HG03558 (cell line): ENCODE results near the gene FMR1.

ENCODE experiments used
- ATAC-seq: cut with Tn5 transposase; IDR thresholded peaks from one replicate; pipeline ENCODE4 v1.9.1; 2021; ENCODE audit warnings: moderate number of reproducible peaks; ENCODE audit not compliant: unreplicated experiment; ENCODE audit errors: extremely low read depth

Gene FMR1

DNA sequence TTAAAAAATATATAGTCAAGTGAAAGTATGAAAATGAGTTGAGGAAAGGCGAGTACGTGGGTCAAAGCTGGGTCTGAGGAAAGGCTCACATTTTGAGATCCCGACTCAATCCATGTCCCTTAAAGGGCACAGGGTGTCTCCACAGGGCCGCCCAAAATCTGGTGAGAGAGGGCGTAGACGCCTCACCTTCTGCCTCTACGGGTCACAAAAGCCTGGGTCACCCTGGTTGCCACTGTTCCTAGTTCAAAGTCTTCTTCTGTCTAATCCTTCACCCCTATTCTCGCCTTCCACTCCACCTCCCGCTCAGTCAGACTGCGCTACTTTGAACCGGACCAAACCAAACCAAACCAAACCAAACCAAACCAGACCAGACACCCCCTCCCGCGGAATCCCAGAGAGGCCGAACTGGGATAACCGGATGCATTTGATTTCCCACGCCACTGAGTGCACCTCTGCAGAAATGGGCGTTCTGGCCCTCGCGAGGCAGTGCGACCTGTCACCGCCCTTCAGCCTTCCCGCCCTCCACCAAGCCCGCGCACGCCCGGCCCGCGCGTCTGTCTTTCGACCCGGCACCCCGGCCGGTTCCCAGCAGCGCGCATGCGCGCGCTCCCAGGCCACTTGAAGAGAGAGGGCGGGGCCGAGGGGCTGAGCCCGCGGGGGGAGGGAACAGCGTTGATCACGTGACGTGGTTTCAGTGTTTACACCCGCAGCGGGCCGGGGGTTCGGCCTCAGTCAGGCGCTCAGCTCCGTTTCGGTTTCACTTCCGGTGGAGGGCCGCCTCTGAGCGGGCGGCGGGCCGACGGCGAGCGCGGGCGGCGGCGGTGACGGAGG, at the start of gene FMR1:
Gene FMR1, plus strand, starts transcription at position 728 of the 831 bp plus-strand sequence. CDS start 261 bp downstream, outside the sequence.
- peak; percentile 71 for ATAC-seq

GRCh38 chrX:147875866-147876596, 35.7 kb upstream of the FMR1 start:
- ATAC-seq = peak; percentile 92

- ATAC-seq = no peak
Measured at GRCh38 chrX:147876849-147877646, 34.7 kb upstream of the FMR1 start.

- no peak for ATAC-seq
Measured at GRCh38 chrX:147877726-147878125, 34.0 kb upstream of the FMR1 start.

- peak; percentile 45 for ATAC-seq
Measured at GRCh38 chrX:147884958-147885357, 26.8 kb upstream of the FMR1 start.

DNA sequence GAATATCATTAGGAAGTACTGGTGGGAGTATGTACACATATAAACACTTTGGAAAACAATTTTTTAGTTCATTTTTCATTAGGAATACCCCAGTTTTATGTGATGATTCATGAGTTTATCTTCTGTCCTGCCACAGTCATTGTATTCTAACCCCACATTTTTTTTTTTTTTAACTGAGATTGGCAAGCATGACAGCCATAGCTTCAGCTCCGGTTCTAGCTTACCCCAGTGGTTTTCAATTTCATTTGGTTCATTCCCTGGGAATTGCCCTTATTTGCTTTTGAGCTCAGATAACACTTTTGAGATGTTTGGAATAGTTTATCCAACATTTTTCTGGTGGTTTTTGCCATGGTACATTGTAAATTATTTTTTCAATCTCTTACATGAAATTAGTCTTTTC, 21.0 kb upstream of the FMR1 start:
- no peak for ATAC-seq

DNA sequence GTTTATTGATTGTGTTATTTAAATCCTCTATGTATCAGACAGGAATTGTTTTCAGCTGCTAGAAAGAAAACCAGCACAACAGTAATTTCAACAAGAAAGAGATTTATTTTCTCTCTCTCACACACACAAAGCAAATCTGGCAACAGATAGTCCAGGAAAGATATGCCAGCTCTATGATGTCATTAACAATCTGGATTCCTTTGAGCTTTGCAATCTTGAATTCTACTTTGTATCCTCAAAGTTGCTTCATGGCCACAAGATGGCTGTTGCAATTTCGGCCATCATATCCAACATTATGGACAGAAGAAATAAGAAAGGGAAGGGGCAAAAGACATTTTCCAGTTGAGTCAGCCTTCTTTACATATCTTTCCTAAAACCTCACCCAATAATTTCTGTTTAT, 19.8 kb upstream of the FMR1 start:
- ATAC-seq = no peak

- no peak for ATAC-seq
Measured at GRCh38 chrX:147893741-147894140, 18.0 kb upstream of the FMR1 start.

- ATAC-seq = no peak
Measured at GRCh38 chrX:147894366-147894963, 17.3 kb upstream of the FMR1 start.

DNA sequence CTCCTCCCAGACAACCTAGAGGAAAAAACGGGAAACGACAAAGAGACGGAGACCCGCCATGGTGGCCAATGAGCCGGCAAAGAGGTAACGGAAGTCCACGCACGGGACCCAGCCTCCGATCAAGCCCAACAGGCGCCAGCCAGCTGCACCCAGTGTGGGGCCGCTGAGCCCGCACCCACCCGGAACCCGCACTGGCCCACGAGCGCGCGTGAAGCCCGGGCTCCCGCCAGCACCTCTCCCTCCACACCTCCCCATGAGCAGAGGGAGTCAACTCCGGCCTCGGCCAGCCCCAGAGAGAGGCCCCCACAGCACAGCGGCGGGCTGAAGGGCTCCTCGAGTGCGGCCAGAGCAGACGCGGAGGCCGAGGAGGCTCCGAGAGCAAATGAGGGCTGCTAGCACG, 14.6 kb upstream of the FMR1 start:
- ATAC-seq = no peak

DNA sequence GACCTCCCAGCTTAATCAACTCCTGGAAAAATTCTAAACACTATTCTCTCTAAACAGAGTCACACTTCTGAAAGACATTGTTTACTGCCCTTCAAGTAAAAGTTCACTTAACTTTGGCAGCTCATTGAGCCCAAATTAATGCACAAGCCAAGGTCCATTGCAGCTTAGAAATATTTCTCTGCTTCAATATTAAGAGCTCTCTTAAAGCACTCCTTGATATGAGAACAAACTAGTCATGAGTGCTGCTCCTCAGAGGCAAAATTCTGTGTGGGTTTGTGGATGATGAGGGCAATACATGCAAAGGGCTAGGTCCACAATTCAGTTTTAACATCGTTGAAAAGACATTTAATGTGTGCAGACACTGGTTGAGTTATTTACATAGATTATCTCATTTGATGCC, 12.8 kb upstream of the FMR1 start:
- no peak for ATAC-seq

DNA sequence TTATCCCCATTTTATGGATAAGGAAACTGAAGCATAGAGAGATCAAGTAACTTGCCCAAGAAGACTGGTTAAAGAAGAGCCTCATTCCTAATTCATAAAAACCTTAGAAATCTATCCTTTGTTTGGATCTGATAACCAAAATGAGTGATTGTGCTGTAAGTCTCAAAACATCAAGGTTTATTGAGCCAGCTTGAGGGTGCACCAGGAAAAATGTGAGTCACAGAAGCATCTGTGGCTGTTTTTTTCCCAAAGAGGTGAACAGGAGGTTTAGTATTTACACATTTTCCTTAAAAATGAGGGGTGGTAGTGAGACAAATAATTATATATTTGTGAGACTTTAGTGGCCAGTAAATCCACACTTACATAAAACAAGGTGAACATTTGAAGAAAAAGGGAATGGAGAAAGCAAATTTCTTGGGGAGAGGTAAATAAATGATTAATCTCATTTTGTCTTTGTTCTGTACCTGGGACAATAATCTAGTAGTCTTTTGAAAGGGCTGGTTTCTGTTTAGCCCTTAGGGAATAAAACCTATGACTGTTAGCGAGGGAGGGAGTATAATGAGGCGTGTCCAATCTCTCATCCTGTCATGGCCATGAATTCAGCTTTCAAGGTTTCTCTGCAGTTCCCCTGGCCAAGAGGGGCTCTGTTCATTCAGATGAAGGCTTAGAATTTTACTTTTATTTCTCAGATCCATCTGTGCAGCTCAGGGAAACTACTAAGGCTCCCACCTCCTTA, 12.2 kb upstream of the FMR1 start:
- peak; percentile 88 for ATAC-seq

- no peak for ATAC-seq
Measured at GRCh38 chrX:147900349-147900748, 11.4 kb upstream of the FMR1 start.

GRCh38 chrX:147901461-147902126, 10.1 kb upstream of the FMR1 start:
- ATAC-seq = no peak

DNA sequence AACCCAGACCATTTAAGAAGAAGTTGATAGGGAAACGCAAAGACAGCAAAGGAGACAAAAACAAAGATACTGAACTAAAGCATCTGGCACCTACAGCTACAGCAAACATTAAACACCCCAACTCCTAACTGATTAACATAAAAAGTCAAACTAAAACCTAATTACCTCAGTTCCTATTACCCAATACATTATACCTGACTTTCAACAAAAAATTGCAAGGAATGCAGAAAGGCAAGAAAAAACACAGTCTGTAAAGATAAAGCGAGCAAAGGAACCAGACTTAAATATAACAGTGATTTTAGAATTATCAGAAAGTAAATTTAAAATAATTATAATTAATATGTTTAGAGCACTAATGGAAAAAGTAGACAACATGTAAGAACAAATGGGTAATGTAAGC, 9.4 kb upstream of the FMR1 start:
- ATAC-seq = no peak

GRCh38 chrX:147908106-147908505, 3.6 kb upstream of the FMR1 start:
- no peak for ATAC-seq

- no peak for ATAC-seq
Measured at GRCh38 chrX:147910607-147911006, 1.1 kb upstream of the FMR1 start.

GRCh38 chrX:147912093-147912801, 528 bp downstream of the FMR1 start:
- ATAC-seq = no peak

DNA sequence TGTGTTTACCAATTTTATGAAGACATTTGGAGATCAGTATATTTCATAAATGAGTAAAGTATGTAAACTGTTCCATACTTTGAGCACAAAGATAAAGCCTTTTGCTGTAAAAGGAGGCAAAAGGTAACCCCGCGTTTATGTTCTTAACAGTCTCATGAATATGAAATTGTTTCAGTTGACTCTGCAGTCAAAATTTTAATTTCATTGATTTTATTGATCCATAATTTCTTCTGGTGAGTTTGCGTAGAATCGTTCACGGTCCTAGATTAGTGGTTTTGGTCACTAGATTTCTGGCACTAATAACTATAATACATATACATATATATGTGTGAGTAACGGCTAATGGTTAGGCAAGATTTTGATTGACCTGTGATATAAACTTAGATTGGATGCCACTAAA, 1.9 kb downstream of the FMR1 start:
- no peak for ATAC-seq
